Activated naive CD8-positive, alpha-beta T cell treated with anti-CD3 and anti-CD28 coated beads, Interleukin-2, amount 50 U/mL, for 16 hours (primary cell): ENCODE results near the gene SMAD7.
"Not testable (repeated sequence)": the region's sequence is repeated elsewhere in the genome, so short reads cannot be mapped to it uniquely, and the experiment has no call there.

Experiments used
- DNase-seq: peaks from one replicate; pipeline ENCODE4 v3.0.0-alpha.2; 2020; ENCODE audit warnings: low read depth, low spot score

SMAD7 gene

GRCh38 chr18:48877941-48878340, 72.8 kb downstream of the SMAD7 start:
- DNase-seq, result no peak

- DNase-seq, result no peak
Measured at GRCh38 chr18:48876590-48876989, 74.2 kb downstream of the SMAD7 start.

GRCh38 chr18:48875942-48876511, 74.7 kb downstream of the SMAD7 start:
- no peak for DNase-seq

GRCh38 chr18:48875314-48875941, 75.3 kb downstream of the SMAD7 start:
- no peak for DNase-seq

- no peak for DNase-seq
Measured at GRCh38 chr18:48874701-48875162, 76.0 kb downstream of the SMAD7 start.

- no peak for DNase-seq
Measured at GRCh38 chr18:48874233-48874632, 76.5 kb downstream of the SMAD7 start.

- DNase-seq, result no peak
Measured at GRCh38 chr18:48872234-48873145, 78.3 kb downstream of the SMAD7 start.

GRCh38 chr18:48871391-48872166, 79.2 kb downstream of the SMAD7 start:
- DNase-seq, result no peak

- not testable (repeated sequence) for DNase-seq
Measured at GRCh38 chr18:48870926-48871325, 79.8 kb downstream of the SMAD7 start.
